ENCODE data around the gene ARHGEF39.

The ARHGEF39 gene, protein sequence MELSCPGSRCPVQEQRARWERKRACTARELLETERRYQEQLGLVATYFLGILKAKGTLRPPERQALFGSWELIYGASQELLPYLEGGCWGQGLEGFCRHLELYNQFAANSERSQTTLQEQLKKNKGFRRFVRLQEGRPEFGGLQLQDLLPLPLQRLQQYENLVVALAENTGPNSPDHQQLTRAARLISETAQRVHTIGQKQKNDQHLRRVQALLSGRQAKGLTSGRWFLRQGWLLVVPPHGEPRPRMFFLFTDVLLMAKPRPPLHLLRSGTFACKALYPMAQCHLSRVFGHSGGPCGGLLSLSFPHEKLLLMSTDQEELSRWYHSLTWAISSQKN

DNA sequence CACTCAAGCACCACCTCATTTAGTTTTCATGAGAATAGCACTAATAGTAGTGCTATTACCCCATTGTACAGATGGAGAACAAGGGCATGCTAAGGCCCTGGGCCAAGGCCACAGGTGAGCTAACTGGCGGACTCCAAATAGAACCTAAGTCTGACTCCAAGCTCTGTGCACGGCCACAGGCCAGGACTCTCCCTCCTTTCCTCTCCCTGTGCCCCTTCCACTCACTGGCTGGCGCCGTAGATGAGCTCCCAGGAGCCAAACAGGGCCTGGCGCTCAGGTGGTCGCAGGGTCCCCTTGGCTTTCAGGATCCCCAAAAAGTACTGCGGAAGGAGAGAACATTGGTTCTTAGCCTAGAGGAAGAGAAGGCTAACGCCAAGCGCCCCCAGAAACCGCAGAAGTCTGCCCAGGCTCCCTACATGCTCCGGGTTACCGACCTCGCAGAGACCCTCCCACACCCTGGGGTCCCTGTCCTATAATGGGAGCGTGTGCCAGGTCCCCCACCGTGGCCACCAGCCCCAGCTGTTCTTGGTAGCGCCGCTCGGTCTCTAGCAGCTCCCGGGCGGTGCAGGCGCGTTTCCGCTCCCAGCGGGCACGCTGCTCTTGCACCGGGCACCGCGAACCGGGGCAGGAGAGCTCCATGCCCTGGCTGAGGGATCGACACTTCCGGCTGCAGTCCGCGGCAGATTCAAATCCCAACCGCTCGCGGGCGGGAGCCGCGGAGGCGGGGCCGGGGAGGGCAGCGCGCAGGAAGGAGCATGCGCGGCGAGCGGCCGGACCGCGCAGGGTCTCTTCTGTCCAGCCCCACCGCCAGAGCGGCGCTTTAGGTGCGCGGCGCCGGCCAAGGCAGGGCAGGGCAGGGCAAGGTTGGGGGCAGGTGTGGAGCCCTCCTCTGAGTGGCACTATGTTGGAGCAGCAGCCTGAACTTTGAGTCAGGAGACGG, at the start of gene ARHGEF39:
Gene ARHGEF39, minus strand, starts transcription at position 665 of the 940 bp plus-strand sequence. Its CDS starts 26 bp downstream, at position 639.
- peak; percentile 61 to 79 for DNase-seq

DNA sequence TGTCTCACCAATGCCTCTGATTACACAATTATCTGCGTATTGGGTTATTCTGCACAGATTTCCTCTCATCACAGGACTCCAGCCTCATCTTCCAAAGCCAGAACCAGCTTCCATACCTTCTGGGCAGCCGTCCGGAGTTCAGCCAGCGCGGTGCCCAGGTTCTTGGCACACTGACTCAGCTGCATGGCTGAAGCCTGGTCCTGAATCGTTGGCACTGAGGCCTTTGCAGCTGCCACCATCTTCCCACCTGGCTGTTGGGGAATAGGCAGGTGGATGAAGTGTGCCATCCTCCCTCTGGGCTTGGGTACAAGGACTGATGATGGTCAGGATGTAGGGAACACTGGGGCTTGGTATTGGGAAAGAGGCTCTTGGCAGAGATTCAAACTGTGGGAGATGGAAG, 49.1 kb upstream of the ARHGEF39 start:
- no peak for DNase-seq

DNA sequence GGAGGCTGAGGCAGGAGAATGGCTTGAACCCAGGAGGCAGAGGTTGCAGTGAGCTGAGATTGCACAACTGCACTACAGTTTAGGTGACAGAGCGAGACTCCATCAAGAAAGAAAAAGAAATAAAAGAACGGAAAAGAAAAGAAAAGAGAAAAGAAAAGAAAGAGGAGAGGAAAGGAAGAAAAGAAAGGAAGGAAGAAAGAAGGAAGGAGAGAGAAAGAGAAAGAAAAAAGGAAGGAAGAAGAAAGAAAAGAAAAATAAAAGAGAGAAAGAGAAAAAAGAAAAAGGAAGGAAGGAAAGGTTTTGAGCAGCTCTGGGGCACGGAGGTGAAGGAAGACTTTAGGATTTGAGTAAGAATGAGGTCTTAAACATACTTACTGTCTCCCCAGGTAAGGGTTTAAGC, 48.6 kb upstream of the ARHGEF39 start:
- no peak for DNase-seq

DNA sequence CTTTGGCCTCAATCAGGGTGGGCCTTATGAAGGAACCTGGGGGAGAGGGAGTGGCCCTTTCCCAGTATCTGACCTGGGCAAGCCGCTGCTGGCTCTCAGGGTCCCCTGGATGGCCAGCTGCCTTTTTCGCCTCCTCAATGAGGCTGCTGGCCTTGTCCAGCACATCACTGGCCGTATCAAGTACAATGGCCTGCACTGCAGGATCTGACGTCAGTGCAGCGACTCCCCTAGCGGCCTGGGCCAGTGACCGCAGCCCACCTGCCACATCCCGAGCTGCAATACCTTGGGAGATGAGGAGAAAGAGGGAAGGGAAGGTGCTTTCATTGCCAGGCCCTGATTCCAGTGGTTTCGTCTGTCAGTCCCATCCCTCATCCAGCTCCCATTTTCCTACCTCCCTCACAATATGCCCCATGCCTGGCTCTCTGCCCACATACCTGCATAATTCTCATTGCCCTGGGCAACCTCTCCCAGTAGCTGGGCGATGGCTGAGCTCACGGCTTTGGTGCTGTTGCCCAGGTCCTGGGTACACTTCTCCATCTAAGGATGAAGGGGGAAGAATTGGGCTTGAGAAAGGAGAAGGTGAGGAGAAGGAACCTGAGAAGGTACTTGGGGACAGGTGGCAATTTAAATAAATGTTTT, 47.9 kb upstream of the ARHGEF39 start:
- no peak for DNase-seq

DNA sequence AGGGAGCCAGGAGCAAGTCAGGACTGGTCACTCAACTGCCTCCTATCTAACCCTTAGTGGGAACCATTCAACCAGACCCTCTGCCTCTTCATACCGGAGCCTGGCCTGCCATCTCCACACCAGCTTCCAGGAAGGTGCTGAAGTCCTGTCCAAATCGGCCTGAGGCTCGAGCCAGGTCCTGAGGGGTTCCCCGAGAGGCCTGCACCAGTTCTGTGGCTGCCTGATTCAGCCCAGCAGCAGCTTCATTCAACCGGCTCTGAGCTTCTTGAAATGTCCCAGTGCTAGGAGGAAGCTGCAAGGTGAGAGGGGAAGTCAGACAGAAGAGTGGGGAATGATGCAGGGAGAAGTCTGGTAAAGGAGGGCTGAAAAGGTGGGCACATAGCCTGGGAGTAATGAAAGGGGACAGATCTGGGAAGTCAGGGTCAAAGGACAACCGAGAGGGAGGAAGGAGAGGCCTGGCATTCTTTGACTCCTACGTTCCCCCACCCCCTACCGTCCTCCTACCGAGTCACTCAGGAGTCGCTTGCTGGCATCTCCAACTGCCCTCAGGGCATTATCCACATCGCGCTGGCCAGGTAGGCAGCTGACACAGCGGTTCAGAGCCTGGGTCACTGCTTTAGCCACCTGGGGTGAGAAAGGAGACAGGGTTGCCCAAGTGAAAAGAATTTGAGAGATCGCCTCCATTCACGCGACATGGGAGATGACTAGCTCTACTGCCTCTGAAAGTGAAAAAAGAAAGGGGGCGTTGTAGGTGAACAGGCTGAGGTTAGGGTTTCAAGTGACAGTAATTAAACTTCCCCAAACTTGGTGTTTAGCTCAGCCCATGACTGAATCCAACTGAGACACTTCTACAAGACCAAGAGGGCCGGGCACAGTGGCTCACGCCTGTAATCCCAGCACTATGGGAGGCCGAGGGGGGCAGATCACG, 46.8 kb upstream of the ARHGEF39 start:
- no peak for DNase-seq

DNA sequence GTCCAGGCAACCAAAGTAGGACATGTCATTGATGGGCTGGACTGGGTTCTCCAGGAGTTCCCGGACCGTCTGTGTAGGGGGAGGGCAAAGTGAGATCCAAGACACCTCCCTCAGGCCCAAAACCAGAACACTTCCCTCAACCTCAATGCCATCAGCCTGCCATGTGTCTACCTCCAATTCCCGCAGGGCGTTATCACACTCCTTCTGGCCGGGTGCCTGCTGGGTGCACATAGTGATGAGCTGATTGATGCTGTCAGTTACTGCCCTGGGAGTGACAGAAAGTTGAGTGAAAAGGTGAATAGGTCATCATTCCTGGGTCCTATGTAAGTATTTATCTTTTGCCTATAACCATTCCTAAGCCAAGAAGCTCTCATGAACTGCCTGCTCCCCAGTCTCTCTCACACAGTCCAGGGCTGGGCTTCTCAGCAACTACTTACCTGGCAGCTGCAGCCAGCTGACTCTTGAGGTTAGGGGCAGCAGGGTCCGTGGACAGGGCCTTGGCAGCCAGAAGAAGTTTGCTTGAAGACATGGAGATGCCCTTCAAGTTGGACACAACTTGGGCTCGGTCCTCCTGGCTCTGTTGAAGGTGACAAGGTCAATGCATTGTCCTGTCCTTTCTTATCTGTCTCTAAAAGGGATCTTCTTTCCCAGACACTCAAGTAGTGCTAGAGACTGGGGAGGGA, 46.0 kb upstream of the ARHGEF39 start:
- no peak for DNase-seq

DNA sequence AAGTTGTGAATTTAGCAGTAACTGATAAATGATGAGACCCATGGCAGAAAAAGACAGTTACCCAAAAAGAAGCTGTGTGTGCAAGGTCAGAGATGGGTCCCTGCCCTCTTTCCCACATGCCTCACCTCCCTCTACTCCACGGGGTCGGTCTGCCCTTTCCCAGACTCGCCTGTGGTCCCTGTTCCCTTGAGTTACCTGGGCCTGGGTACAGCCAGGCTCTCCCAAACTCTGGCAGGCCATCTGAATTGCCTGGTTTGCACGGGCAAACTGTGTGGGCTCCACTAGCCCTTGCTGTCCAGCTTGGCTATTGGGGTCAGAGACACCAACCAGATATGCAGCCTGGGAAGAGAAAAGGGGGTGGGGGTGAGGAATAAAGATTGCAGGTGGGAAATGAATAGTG, 43.2 kb upstream of the ARHGEF39 start:
- DNase-seq: no peak

DNA sequence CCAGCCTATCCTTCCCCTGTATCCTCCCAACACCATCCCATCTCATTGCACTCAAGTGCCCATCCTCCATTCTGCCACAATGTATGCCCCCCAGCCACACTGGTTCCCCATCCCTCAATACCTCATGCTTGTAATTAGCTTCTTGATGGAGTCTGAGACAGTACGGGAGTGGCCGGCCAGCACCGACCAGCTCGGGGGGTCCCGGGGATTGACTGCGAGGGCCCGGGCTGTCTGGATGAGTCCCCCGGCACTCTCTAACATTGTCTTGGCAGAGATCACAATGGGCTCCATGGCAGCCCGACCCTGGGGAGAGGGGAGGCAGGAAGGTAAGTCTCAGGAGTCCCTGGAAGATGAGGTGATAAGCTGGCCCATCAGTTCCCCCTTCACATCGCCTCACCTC, 42.0 kb upstream of the ARHGEF39 start:
- DNase-seq: no peak

DNA sequence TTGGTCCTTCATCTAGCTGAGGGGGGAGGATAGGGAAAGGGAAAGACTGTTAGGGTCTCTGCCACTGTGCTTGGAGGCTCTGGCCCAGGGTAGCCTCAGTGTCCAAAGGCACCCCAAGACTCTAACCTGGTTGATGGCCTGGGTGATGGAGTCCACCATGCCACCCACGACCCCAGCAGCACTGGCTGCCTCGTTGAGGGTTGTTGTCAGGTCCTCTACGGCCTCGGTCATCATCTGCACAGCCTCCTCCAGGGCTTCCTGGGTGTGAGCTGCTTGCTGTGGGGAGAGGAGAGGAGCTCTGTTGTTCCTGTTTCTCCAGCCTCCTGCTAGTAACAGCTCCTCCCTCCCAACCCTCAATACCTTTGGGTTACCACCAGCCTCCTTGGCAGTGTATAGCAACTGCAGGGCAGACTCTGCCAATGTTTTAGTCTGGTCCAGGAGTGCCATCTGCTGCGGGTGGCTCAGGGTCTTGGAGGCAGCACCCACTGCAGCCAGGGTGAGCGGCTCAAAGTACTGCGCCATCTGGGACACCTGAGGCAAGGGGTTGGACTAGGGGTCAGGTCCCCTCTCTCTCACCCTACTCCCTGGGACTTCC, 40.9 kb upstream of the ARHGEF39 start:
- no peak for DNase-seq

DNA sequence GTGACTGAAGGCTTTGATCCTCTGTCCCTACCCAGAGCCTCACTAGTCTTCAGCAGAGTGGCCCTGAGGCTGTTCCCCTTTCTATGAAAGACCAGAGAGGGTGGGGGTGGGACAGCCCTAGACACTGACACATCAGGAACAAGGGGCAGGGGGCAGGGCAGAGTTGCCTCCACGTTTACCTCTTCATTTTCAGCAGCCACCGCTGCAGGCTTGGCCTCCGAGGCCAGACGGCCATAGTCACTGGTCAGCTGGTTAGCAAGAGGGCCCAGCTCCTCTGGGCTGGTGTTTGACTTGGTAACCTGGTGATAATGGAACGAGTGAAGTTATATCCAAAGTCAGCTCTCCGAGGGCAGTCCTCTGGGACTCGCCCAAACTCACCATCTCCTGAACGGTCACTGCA, 40.4 kb upstream of the ARHGEF39 start:
- no peak for DNase-seq

DNA sequence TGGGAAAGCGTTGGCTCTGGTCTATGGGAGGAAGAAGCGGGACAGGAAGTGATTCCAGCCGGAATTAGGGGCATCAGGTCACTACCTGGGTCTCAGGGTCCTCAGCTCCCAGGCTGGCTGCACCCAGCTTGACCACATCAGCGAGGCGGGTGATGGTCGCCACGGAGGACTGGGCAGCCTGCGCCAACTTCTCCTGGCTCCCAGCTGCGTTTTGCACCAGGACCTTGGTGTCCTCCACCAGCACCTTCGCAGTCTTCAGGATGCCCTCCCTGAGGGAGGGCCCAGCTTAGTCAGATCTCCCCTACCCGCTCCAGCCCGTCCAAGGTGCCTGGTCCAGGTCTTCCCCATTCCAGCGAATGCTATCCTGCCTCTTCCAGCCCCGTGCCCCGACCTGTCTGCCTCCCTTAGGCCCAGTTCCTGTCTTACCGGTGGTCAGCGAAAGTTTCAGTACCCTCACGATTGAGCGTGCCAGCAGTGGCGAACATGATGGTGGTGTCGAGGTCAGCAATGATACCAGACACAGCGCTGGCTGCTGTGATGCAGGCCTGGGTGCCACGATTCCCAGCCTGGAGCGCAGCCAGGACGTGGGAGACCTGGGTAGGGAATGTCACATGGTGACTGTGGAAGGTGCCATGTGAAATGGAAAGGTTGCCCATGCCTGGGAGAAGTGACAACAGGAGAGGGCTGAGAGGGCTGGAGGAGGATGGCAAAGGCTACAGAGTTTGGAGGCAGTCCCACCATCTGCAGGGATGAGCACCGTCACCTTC, 39.1 kb upstream of the ARHGEF39 start:
- no peak for DNase-seq

DNA sequence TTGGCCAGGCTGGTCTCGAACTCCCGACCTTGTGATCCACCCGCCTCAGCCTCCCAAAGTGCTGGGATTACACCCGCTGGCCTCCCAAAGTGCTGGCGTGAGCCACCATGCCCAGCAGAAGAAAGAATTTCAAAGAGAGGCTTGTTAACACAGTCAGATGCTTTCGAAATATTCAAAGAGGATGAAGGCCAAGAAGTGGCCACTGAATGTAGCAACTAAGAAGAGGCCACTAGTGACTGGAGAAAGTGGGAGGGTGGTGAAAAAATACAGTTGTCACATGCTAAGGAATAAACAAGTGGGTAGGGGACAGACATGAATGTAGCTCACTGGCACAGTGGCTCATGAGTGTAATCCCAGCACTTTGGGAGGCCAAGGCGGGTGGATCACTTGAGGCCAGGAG, 37.7 kb upstream of the ARHGEF39 start:
- DNase-seq: no peak

DNA sequence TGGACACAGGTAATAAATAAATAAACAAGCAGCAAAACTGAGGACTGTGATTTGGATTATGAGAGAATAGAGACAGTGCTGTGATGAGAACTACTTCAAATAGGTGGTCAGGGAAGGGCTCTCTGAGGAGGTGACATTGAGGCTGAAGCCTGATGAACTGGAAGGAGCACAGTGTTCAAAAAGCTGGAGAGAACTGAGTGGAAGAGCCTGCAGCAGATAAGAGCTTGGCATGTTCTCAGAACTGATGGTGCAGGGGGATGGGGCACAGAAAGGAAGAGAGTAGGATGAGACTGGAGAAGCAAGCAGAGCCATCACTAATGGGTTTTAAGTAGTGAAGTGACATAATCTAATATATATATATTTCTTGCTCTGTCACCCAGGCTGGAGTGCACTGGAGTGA, 35.9 kb upstream of the ARHGEF39 start:
- DNase-seq: no peak

DNA sequence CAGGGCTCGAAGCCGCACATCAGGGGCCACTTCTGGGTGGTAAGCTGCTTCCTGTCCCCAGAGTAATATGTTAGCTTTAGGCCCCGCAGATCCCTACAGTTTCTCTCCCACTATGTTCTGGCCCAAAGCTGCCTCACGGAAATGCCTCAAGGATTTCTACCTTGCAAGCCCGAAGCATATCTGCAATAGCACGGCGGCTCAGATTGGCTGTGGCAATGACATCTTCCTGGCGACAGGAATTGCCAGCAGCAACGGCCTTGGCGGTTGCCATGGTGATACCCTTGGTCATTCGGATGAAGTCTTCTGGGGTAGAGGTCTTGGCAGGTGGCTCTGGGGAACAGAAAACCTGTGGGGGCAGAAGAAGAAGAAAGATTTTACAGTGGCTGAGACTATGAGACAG, 35.0 kb upstream of the ARHGEF39 start:
- no peak for DNase-seq

DNA sequence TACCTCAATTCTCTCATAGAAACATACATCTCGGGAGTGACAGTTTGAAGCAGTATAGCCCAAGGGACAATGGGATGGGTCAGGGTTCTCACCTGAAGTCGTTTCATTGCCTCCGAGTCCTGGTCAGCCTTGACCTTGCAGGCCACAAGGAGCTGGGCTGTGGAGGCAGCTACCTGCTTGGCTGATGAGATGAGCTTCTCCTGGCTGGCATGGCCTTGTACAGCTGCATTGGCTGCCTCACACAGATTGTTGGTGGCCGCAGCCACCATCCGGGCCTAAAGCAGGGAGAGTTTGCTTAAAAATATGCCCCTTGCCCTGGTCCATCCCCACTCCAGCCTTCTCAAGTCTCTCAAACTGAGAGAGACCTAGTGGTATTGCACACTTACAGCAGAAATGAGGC, 33.2 kb upstream of the ARHGEF39 start:
- DNase-seq: no peak

DNA sequence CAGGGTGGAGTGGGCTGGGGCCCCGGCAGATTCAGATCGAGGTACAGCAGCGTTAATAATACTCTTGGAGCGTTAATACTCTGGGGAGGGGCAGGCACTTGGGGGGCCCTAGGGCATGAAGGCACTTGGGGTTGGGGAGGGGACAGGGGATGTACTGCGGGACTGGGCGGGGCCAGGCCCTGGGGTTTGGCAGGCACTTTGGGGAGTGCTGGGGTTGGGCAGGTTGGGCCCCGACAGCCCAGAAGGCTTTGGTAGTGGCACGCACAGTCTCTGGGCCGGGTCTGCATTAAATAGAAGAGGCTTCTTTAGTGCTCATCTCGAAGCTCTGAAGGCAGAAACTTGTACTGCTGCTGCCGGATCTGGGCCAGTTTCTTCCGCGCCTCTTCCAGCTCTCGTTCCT, 32.5 kb upstream of the ARHGEF39 start:
- DNase-seq: no peak

DNA sequence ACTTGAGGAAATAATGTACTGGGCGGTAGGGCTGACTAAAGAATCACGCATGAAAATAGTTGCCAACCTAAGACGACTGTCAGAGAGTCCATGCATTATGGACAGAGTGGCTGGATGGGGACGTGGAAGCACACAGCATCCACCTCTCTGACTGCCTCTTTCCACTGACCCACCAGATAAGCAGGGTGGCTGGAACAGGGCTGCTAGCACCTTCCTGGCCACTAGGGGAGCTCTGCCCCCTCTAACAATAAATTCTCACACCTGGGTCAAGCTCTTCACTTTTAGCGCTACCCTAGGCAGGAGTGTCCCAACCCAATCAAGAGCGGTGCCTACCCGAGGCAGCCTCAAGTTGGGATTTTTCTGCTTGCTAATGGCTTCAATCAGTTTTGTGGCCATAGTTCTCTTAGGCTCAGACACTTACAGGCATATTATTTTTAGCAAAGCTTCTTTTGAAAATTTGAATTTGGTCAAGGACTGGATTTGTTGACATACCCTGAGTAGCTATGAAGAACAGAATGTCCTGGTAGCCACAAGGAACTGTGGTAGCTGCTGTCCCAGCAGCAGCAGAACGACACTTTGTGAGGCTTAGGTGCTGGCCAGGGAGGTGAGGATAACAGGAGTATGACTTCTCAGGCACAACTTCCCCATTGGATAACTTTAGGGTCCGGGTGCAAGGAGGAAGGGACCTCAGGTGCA, 31.7 kb upstream of the ARHGEF39 start:
- DNase-seq: peak; percentile 3 to 10

DNA sequence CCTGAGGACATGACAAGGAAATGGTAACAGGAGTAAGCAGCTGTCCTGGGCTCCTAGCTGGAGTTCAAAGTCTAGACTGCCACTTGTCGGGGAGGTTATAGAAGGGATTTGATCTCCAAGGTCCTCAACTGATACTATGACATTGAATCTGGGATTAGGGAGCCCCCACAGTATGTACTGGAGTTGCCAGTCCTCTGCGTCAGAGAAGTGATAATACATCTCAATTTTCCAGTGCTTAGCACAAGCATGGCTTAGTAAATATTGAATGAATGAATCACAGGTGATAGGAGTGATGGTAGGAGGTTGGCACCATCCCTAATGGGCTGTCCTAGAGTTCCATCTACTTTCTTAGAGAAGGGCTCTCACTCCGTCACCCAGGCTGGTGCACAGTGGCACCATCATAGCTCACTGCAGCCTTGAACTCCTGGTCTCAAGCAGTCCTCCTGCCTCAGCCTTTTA, 31.0 kb upstream of the ARHGEF39 start:
- no peak for DNase-seq

DNA sequence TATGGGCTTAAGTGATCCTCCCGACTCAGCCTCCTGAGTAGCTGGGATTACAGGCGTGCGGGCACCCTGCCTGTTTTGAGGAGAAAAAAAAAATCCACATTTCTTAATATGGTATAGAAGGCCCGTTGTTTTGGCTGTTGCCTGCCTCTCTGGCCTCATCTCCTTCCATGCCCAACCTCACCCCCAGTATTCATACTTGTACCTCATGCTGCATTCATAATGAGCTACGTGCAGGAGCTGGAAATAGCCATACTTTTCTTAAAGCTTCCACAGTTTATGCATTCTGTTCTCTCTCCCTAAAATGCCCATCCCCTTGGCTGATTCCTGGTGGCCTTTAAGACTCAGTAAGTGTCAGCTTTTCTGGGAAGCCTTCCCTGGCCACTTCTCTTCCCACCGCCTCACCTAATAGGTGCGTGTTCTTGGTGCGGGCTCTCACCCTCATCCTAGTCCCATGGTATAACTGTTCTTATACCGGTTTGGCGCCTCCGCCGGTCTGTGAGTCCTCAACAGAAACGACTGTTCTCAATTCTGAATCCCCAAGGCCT, 26.8 kb upstream of the ARHGEF39 start:
- no peak for DNase-seq

DNA sequence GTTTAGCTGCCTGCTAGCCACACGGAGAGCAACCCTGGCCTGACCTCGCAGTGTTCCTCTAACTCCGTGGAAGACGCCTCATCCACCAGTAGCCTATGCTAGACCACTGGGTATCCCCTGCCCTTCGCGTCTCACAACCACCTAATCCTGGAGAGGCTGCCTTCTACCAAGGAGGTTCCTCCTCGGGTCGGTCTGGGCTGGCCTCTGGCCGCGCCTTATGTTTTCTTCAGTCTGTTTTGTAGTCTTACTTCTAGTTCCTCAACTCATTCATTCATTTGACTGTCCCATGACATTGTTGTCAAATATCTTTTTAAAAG, 26.3 kb upstream of the ARHGEF39 start:
- no peak for DNase-seq
